NCI-H2227 treated with DMSO at 0.1 percent for 48 hours (cell line): Measurements from ENCODE around the gene GFM1.

Experiments
- DNase-seq: peaks from one replicate; lab custom pipeline; 2025; lab: John Stamatoyannopoulos, UW

GFM1 gene

DNA sequence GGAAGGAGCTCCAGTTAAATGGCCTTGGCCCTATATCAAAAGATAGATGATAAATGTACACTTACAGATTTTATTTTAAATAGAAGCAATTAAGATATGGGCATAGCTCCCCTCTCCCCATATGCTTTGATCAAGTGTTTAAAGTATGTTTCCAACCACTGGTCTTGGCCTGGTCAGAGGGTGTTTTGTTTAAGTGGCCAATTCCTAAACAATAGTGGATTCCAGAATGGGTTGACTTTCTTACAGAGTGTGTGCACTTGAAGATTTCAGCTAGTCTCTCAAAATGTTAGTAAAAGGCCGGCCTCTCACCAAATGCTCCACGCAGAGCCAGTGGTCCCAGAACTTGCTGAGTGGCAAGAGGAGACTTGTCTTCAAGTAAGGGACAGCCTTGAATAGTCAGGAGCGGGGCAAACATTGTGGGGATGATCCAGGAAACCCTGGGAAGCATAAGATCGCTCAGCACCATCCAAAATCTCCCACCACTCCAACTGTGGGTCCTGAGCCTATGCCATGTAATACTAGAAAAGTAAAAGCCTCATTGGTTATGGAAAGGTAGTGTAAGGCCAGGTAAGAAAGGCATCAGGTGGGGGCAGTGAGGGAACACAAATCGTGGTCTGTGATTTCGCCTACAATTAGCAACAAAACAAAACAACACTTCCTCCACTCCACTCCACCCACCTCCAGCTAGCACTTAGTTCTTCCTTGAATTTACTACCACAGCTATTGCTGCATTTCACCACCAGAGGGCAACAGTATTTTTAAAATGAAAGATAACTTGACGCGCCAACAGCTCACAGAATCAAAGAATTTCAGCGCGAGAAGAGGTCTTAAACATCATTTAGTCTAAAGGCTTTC, 83.1 kb downstream of the GFM1 start:
- peak; percentile 44 for DNase-seq

DNA sequence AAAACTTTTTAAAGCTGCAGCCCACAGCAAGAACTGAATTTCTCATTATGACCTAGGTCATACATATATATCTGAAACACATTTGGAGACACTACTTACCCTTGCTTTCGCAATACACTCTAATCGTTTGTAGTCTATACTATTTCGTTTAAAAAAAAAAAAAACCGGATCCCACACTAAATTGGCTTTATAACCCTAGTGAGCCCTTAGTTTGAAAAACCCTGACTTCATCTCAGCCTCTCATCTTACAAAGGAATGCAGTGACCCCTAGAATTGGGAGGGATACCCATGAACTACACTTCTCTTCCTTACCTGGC, 83.7 kb downstream of the GFM1 start:
- no peak for DNase-seq

DNA sequence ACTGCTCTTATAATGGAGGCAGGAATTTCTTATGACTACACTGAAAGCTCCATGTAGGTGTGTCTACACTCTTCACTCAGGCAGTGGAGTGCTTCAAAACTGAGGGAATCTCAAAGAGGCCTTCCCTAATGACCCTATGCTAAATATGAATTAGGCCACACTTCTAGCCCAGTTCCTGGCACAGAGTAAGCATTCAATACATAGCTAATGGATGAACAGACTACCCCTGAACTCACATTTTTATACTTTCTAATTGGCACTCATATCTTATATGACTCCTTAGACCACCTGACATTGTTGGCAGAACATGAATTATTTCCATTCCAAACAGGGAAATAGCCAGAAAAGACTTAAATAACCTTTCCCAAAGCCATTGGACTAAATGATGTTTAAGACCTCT, 84.5 kb downstream of the GFM1 start:
- no peak for DNase-seq

DNA sequence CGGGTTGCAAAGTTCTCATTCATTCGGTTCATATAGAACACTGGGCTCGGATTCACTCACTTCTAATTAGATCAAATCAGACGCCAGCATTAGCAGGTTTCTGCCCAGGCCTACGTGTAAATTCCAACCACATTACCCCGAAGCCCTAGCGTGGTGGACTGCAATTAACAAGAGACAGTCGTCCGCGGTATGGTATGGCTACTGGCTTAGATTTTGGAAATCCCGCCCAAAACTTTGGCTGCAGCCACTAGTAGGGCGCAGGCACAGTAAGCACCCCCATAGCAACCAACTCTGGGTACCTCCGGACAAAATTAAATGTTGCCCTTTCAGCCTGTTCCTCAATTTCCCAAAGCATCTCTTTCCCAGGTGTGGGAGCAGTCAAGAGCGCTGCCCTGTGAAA, 87.2 kb downstream of the GFM1 start:
- DNase-seq, result no peak

DNA sequence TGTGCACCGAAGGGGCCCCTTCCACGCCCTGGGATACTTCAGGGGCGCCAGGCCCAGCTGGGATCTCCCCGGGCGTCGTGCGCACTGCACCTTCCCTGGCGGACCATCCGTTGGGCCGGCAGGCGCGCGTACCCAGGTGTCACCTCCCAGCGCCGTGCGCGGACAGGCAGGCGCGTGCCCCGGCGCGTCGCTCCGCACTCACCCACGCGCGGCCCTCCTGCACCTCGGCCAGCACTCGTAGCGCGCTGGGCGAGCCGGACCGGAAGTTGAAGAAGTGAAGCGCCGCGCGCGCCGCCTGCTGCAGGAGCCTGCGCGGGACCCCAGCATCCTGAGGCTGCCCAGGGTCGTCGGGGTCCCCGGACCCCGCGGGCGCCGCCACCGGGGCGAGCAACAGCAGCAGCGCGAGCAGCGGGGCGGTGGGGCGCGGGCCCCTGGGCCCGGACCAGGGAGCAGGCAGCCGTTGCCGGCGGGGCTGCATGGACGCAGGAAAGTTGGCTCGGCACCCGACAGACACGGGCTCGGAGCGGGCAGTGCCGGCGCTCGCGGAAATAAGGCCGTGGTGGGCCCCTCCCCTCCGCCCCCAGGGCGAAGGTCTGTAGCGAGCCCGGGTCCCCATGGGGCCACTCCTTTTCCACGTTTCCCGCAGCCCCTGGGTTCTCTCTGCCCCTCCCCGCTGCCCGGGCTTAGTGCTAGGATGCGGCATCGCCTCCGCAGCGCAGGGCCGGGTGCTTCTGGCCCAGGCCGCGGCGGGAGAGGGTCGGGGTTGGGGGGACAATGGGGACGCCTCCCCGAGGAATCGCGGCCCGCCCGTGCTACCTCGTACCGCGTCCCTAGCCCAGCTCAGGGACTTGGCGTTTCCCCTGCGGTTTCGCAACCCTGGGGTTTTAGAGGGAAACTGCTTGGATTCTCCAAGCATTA, 87.9 kb downstream of the GFM1 start, which contains the start of gene RARRES1:
Gene RARRES1 (minus strand): TSS at position 520 of the 918 bp plus-strand sequence. CDS start 42 bp downstream, at position 478.
- no peak for DNase-seq

DNA sequence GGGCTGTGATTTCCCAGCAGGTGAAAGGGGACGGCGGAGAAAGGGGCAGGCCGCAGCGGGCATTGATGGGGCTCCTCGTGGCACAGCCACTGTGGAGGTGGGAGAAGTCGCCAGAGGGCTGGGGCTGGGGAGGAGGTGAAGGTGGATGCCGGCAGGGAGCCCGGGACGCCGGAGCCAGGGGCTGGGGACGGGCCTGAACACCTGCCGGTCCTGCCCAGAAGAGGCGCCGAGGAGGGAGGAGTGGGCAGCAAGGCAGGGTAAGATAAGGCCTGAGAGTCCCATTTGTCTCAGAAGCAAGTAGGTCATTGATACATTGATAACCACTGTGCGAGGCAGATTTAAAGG, 88.5 kb downstream of the GFM1 start:
- no peak for DNase-seq

DNA sequence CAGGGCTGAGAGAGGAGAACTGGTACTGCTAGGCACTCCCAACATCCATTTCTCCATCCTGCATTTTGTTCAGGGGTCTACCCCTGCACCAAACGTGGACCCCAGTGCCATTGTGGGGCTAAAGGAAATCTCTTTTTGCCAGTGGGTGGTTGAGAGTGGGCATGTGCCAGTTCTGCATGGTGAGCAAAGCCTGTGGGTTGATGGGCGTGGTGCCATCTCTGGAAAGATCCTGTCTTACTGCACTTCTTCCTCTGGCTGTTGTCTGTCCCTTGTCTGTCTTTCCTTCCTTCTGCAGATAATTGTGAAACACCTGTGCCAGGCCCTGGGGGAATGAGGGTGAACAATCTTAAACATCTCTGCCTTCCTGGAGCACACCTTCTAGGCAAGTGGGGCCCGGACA, 89.3 kb downstream of the GFM1 start:
- DNase-seq, result no peak

DNA sequence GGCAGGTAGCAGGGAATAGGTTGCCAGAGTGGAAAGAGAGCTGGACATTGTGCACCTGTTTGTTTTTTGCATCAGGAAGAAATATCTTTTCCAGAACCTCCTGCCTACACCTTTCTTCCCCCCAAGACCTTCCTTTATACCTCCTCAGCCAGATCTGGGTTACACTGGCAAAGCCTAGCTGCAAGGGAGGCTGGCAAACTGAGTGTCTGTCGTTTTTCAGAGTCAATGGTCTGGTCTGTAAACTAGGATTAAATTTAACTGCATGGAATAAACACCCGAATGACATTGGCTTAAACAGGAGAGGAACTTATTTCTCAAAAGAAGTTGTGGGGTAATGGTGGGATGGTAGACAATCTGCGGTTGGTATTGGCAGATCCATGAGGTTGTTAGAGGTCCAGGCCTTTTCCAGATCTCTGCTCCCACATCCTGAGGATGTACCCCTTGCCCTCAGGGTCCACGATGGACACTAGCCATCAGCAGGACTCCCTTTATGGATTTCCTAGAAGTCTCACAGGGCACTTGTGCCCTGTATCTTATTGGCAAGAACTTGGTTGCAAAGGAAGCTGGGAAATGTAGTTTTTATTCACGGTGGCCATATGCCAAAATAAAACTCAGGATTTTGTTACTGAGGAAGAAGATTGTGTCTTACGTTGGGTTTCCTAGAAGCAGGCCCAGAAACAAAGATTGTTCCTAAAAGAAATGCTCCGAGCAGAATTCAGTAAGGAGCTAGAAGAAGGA, 91.1 kb downstream of the GFM1 start:
- DNase-seq, result no peak

DNA sequence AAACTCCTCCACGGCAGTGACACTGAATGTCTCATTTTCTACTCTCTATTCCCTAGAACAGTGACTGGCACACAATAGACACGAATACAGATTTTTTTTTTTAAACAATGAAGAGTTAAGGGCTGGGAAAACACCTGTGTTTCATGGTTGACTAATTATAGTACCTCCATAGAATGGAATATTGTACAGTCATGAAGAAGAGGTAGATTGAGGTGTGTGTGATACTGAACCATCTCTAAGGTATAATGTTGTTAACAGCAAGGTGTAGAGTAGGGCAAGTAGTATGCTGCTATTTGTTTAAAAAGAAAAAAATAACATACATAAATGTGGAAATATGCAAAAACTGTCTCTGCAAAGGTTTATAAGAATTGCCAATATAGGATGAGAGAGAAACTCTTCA, 93.1 kb downstream of the GFM1 start:
- no peak for DNase-seq

DNA sequence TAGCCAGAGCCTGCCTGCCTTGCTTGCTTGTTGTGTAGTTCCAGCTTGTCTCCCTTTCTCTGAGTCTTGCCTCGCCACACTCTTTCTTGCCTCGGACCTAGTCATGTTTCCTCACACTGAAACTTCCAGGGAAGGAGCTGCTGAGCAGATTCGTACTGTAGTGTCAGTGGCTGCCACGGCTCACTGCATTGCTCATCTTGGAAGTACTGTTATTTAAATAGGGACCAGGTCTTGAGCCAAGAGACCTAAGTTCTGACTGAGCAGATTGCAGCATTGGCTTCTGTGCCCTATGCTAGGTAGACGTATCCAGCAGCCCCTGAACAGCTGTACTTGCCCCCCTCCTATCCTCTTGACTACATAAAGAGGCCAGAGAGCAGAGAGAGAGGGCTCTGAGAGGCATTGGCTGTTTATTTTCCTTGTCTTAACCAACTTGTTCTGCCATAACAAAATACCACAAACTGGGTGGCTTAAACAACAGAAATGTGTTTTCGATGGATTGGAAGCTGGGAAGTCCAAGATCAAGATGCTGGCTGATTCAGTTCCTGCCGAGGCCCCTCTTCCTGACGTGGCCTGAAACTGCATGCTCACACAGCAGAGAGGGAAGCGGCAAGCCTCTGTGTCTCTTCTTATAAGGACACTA, 93.8 kb downstream of the GFM1 start:
- DNase-seq, result no peak

DNA sequence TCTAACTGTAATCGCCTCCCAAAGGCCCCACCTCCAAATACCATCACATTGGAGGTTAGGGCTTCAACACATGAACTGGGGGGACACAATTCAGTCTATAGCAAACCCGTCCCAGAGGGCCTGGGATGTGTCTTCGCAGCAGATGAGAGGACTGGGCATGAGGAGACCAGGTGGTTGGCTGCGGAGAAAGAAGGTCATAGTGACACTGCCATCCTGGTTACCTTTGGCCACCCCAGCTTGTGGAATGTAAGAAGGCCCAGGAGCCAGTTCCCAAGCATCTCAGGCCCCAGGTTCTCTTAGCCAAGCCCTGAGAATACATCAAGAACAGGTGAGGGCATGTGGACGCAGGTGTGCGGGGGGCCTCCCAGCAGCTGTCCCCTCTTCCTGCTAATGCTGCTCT, 94.3 kb downstream of the GFM1 start:
- no peak for DNase-seq

DNA sequence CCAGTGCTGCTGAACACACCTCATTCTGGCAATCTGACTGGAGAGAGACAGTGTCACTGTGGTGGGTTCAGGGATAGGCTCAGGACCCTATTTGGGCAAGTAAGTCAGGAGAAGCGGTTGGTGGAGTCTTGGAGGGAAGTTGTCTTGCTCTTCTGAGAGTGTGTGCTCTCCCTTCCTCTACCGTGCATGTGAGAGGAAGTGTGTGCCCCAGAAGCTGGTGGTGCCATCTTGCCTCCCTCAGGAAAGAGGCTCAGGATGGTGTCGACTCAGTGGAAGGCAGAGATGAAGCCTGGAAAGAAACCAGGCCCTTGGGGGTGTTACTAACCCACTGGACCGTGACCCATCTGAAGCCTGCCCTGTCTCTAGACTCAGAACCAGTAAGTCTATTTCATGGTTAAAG, 94.8 kb downstream of the GFM1 start:
- no peak for DNase-seq

DNA sequence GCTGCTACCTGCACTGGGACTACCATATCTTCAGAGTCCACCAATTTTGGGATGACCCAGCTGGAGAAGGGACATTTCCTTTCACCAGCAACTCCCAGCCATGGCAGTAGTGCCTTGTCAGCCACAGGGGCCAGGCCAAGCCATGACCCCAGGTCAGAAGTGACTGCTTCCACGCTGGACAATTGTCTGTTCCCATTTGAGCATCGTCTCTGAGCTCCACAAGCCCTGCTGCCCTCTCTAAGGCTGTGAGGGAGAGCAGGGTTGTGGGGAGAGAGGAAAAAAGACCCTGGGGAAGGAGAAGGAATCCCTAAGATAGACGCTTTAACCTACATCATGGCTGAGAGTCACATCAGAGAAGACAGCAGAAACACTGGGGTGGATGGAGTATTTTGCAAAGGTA, 95.3 kb downstream of the GFM1 start:
- DNase-seq, result no peak
